Right atrium auricular region (tissue), 2 donors: Measurements from ENCODE around the gene TPM1. TPM values are rescaled to one million over a fixed set of nuclear protein-coding genes. Genes with fewer than 3 reads are reported as not detected.

Experiments used
- DNase-seq: peaks from one replicate; pipeline ENCODE4 v3.0.0-alpha.2; 2019; ENCODE audit warnings: low spot score
- H3K27ac ChIP-seq, 2 donors: fragments of 200-600 bp; sonication (generic); 1 replicate in 1 of 2; 2 replicates in 1 of 2; pipeline ENCODE4 v1.5.1; 2016 to 2019
- H3K27me3 ChIP-seq, 2 donors: fragments of 200-600 bp; sonication (generic); one replicate each; pipeline versions ENCODE4 v1.5.1 to v1.6.0; 2017 to 2019
- H3K36me3 ChIP-seq: fragments of 200-600 bp; sonication (generic); one replicate; pipeline ENCODE4 v1.5.1; 2016
- H3K4me1 ChIP-seq, 2 donors: fragments of 200-600 bp; sonication (generic); one replicate each; pipeline versions ENCODE4 v1.5.1 to v1.6.0; 2017 to 2019
- H3K4me3 ChIP-seq, 2 donors: fragments of 200-600 bp; sonication (generic); 1 replicate in 1 of 2; 2 replicates in 1 of 2; pipeline ENCODE4 v1.5.1; 2017 to 2019; ENCODE audit warnings: mild to moderate bottlenecking in 1 of 2, moderate library complexity in 1 of 2
- H3K9me3 ChIP-seq, 2 donors: fragments of 200-600 bp; sonication (generic); one replicate each; pipeline ENCODE4 v1.5.1; 2019
- total RNA-seq, 2 donors: library from RNA; depleted of rRNA; stranded (reverse); fragments of >200 nt; gene quantifications; one replicate each; pipeline ENCODE4 v1.1.0, GENCODE V29; 2016
- TF ChIP-seq, protein P1 (sequence below), 2 donors: fragments of 200-600 bp; sonication (generic); IDR thresholded peaks; one replicate each; pipeline ENCODE4 v1.5.1; 2019; ENCODE audit warnings: antibody characterized with exemption in 2 of 2

TPM1 gene
- total RNA-seq, 2 donors from 2014 or later, result 5,368 to 7,988 TPM

DNA sequence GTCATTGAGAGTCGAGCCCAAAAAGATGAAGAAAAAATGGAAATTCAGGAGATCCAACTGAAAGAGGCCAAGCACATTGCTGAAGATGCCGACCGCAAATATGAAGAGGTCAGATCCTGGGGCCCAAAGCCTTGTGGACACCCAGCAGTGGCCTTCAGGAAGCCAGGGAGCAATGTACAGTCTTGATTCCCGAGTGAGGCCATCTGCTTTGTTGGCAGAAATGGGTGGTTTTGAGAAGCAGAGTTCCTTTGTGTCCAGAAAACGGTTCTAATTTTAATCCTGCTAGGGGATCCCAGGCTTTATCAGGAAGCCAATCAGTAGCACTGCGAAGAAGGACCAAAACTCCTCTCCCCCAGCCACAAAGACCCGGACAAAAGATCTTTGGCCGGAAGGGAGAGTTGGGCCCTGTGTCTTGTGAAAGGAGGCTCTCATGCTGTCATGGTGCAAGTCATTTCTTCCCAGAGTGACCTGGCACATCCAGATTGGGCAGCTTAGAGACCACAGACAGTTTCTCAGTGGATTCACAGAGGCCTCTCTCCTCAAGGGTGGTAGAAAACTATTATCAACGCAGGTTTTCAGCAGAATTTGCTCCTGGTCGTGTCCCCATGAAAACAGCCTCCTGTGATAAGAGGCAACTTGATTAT is 17.1 kb downstream of the TPM1 start:
- TF ChIP-seq, protein P1, sequence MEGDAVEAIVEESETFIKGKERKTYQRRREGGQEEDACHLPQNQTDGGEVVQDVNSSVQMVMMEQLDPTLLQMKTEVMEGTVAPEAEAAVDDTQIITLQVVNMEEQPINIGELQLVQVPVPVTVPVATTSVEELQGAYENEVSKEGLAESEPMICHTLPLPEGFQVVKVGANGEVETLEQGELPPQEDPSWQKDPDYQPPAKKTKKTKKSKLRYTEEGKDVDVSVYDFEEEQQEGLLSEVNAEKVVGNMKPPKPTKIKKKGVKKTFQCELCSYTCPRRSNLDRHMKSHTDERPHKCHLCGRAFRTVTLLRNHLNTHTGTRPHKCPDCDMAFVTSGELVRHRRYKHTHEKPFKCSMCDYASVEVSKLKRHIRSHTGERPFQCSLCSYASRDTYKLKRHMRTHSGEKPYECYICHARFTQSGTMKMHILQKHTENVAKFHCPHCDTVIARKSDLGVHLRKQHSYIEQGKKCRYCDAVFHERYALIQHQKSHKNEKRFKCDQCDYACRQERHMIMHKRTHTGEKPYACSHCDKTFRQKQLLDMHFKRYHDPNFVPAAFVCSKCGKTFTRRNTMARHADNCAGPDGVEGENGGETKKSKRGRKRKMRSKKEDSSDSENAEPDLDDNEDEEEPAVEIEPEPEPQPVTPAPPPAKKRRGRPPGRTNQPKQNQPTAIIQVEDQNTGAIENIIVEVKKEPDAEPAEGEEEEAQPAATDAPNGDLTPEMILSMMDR (IDR thresholded peaks at IDR 0.05), result no peak
- Histone ChIP-seq H3K4me1 (peaks cover 0 to 98% of the 10 kb centered on the region in 2 donors), H3K36me3 (peaks cover 96% of the 10 kb centered on the region), H3K27ac (peak overlapping the region; percentile 31 to 50), H3K4me3 (no peak overlapping the region), H3K27me3 (no peaks in the 10 kb centered on the region), H3K9me3 (no peaks in the 10 kb centered on the region)
- no peak for DNase-seq

DNA sequence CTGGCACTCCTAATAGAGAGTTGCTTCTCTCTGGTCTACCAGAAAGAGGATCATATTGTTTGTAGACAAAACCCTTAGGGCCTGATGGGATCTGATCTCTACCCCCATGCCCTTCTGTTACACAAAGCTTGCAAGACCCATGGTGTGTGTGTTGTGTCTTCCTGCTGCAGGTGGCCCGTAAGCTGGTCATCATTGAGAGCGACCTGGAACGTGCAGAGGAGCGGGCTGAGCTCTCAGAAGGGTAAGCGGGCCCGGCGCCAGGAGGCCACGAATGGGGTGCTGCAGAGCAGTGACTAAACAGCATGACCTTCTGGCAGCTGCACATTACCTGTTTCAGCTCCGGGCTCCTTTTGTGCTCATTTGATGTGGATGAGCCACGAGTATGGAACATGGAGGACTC is 18.2 kb downstream of the TPM1 start:
- no peaks in the 10 kb centered on the region for H3K27me3 ChIP-seq
- TF ChIP-seq, protein P1 (IDR thresholded peaks at IDR 0.05), result no peak
- peaks cover 0 to 88% of the 10 kb centered on the region in 2 donors for H3K4me1 ChIP-seq
- H3K36me3 ChIP-seq, result peaks cover 97% of the 10 kb centered on the region
- no peak overlapping the region for H3K4me3 ChIP-seq
- DNase-seq, result no peak
- H3K9me3 ChIP-seq, result no peaks in the 10 kb centered on the region
- H3K27ac ChIP-seq, result peak overlapping the region; percentile 17 to 50

DNA sequence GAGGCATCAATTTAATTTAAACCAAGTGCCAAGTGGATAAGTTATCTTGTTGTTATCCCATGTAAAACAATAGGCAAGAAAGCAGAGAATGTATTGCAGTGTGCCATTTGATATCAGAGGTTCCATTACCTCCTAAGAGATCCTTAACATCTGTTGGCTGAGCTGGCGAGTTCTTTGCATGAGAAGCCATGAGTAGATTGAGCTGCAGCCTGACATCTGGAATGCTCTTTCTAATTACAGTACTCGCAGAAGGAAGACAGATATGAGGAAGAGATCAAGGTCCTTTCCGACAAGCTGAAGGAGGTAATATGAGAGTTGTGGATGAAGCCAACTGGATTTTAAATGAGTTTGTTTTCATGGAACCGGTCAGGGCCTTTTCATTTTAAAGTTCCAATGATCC is 19.4 kb downstream of the TPM1 start:
- Histone ChIP-seq H3K9me3 (no peaks in the 10 kb centered on the region), H3K27ac (peak overlapping the region in 1 of 2 donors; percentile 2), H3K27me3 (no peaks in the 10 kb centered on the region)

DNA sequence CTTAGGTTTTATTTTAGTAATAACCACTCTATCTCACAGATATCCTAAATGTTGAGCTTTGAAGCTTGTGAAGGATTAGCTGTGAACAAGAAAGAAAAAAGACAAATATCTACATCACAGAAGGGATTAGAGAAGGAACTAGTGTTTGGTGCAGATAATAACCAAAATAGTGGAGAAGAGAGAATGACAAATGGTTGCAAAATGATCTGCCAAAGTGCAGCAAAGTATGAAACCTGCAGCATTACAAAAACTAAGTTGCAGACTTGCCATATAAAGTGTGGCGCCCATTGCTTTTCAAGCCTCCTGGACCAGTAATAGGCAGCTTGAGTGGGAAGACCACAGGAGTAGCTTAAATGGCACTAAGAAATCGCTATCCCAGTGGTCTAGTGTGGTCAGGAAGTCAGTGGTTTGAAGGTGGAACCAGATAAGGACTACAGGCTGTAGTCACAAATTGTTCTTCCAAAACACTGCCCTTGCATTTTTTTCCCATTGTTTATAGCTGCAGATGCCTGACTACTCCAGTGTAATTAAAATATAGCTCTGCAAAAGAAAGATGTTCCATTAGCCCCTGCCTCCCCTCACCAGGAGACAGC is 20.7 kb downstream of the TPM1 start:
- DNase-seq, result no peak
- no peaks in the 10 kb centered on the region for H3K9me3 ChIP-seq
- H3K27me3 ChIP-seq, result no peaks in the 10 kb centered on the region
- TF ChIP-seq, protein P1 (IDR thresholded peaks at IDR 0.05), result no peak
- H3K27ac ChIP-seq, result peak overlapping the region in 1 of 2 donors; percentile 1
- peaks cover 0 to 85% of the 10 kb centered on the region in 2 donors for H3K4me1 ChIP-seq
- H3K4me3 ChIP-seq, result no peak overlapping the region
- peaks cover 99% of the 10 kb centered on the region for H3K36me3 ChIP-seq

More for the DNA sequence above, 19.4 kb downstream of the TPM1 start:
- TF ChIP-seq, protein P1 (IDR thresholded peaks at IDR 0.05), result no peak
- peaks cover 99% of the 10 kb centered on the region for H3K36me3 ChIP-seq
- DNase-seq, result no peak
- peaks cover 0 to 84% of the 10 kb centered on the region in 2 donors for H3K4me1 ChIP-seq
- no peak overlapping the region for H3K4me3 ChIP-seq

DNA sequence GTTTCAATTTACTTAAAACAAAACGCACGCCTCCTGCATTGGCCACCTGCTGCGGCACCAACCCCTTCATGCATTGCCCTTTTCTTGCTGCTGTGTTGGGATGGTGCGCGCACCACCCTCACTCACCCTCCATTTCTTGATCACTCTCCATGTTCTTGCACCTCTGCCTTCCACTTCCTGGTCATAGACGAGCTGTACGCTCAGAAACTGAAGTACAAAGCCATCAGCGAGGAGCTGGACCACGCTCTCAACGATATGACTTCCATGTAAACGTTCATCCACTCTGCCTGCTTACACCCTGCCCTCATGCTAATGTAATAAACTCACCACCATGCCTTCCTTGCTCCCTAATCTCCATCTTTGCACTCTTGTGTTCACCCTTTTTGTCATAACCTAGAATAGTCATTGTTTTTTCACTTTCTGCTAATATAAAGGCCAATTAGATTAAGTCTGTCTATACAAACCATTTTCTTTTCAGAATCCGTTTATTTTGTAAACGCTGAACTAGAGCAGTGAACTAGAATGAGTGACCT is 21.4 kb downstream of the TPM1 start:
- H3K4me3 ChIP-seq, result no peak overlapping the region
- TF ChIP-seq, protein P1 (IDR thresholded peaks at IDR 0.05), result no peak

More for the DNA sequence above, 21.4 kb downstream of the TPM1 start:
- no peak for DNase-seq
- Histone ChIP-seq H3K9me3 (no peaks in the 10 kb centered on the region), H3K4me1 (peaks cover 0 to 78% of the 10 kb centered on the region in 2 donors), H3K27me3 (no peaks in the 10 kb centered on the region), H3K36me3 (peaks cover 96% of the 10 kb centered on the region), H3K27ac (peak overlapping the region in 1 of 2 donors; percentile 9)
